Tibial artery (tissue), 4 donors: ENCODE data around the gene CYTL1.
A peak's percentile ranks its signal among the peaks of the same experiment; 100 is the strongest.

Experiments used
- DNase-seq, 2 donors: peaks; one replicate each; pipeline ENCODE4 v3.0.0-alpha.2; 2019
- H3K27ac ChIP-seq, 2 donors: fragments of 200-600 bp; sonication (generic) in 1 of 2; 1 replicate in 1 of 2; 2 replicates in 1 of 2; pipeline ENCODE4 v1.5.1; 2018 to 2019; ENCODE audit warnings: mild to moderate bottlenecking in 1 of 2
- H3K27me3 ChIP-seq, 2 donors: fragments of 200-600 bp; sonication (generic) in 1 of 2; one replicate each; pipeline versions ENCODE4 v1.5.1 to v1.6.0; 2016 to 2019
- H3K36me3 ChIP-seq, 3 donors: fragments of 200-600 bp; sonication (generic) in 2 of 3; one replicate each; pipeline ENCODE4 v1.5.1; 2016 to 2019; ENCODE audit warnings: mild to moderate bottlenecking in 2 of 3
- H3K4me1 ChIP-seq, 4 donors: fragments of 200-600 bp; sonication (generic) in 2 of 4; 1 replicate in 3 of 4; 2 replicates in 1 of 4; pipeline ENCODE4 v1.5.1; 2016 to 2019
- H3K4me3 ChIP-seq, 2 donors: fragments of 200-600 bp; sonication (generic) in 1 of 2; 1 replicate in 1 of 2; 2 replicates in 1 of 2; pipeline ENCODE4 v1.5.1; 2018 to 2019; ENCODE audit warnings: mild to moderate bottlenecking in 2 of 2
- H3K9me3 ChIP-seq, 3 donors: fragments of 200-600 bp; sonication (generic) in 1 of 3; one replicate each; pipeline ENCODE4 v1.5.1; 2016 to 2019
- intact Hi-C: fragments of 100-400 bp; cut with DNase I; formaldehyde crosslinking; loops from one replicate; pipeline ENCODE4 v1.15.0; 2023; ENCODE audit warnings: low total_unique reads
- TF ChIP-seq, protein P1 (sequence below), 2 experiments: fragments of 200-600 bp in 1 of 2; fragments of 450-650 bp in 1 of 2; IDR thresholded peaks; one replicate each; pipeline ENCODE4 v1.5.1; 2017 to 2019; ENCODE audit warnings: antibody characterized with exemption in 2 of 2, mild to moderate bottlenecking in 1 of 2, moderate library complexity in 1 of 2

CYTL1 gene

DNA sequence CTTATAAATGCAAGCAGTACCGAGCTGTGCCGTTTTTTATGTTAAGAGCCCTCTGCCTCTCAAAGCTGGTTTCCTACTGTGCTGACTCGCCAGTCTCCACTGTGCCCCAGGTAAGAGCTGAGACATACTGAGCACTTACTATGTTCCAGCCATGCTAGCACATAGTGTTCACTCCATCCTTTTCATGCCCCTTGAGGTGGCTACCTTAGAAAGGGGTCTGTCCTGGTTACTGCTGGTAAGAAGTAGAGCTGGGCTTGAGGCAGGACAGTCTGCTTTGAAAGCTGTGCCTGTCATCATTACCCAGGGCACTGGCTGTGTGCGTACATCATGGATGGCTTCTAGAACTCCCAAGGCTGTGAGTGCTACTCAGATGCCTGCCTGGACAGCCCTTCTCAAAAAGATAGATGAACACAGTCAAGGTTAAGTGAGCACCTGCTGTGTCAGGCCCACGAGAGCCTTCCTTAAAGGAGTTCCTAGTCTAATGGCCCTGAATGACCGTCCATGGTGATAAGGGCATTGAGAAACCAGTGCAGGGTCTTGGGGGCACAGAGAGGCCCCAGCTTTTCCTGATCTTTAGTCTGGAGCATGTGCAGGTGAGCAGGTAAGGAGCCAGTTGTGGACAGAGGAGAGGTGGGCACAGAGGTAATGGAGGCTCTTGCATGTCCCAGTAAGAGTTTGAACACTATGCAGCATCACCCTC, 33.6 kb upstream of the CYTL1 start:
- no peaks in the 10 kb centered on the region for H3K9me3 ChIP-seq
- DNase-seq, result no peak
- H3K27ac ChIP-seq, result no peak overlapping the region
- H3K4me3 ChIP-seq, result no peak overlapping the region
- intact Hi-C loops, result loop anchor here (10.0 kb wide), 1 partner anchor 762 kb away; no protein-coding TSS in a partner anchor
- H3K27me3 ChIP-seq, result no peaks in the 10 kb centered on the region
- TF ChIP-seq, protein P1, sequence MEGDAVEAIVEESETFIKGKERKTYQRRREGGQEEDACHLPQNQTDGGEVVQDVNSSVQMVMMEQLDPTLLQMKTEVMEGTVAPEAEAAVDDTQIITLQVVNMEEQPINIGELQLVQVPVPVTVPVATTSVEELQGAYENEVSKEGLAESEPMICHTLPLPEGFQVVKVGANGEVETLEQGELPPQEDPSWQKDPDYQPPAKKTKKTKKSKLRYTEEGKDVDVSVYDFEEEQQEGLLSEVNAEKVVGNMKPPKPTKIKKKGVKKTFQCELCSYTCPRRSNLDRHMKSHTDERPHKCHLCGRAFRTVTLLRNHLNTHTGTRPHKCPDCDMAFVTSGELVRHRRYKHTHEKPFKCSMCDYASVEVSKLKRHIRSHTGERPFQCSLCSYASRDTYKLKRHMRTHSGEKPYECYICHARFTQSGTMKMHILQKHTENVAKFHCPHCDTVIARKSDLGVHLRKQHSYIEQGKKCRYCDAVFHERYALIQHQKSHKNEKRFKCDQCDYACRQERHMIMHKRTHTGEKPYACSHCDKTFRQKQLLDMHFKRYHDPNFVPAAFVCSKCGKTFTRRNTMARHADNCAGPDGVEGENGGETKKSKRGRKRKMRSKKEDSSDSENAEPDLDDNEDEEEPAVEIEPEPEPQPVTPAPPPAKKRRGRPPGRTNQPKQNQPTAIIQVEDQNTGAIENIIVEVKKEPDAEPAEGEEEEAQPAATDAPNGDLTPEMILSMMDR (IDR thresholded peaks at IDR 0.05), result no peak
- no peaks in the 10 kb centered on the region for H3K36me3 ChIP-seq
- H3K4me1 ChIP-seq, result peaks cover 0 to 31% (median 20%) of the 10 kb centered on the region in 4 donors

- intact Hi-C loops, result loop anchor here (10.0 kb wide), 1 partner anchor 763 kb away; no protein-coding TSS in a partner anchor
- TF ChIP-seq, protein P1 (IDR thresholded peaks at IDR 0.05), result no peak
- peaks cover 0 to 31% (median 20%) of the 10 kb centered on the region in 4 donors for H3K4me1 ChIP-seq
- peak overlapping the region in 1 of 2 donors; percentile 21 for H3K27ac ChIP-seq
- no peaks in the 10 kb centered on the region for H3K36me3 ChIP-seq
- DNase-seq, result no peak
- H3K9me3 ChIP-seq, result no peaks in the 10 kb centered on the region
- H3K27me3 ChIP-seq, result no peaks in the 10 kb centered on the region
- H3K4me3 ChIP-seq, result peak overlapping the region; percentile 56 to 63
Observed at GRCh38 chr4:5052204-5052702, 33.0 kb upstream of the CYTL1 start.

DNA sequence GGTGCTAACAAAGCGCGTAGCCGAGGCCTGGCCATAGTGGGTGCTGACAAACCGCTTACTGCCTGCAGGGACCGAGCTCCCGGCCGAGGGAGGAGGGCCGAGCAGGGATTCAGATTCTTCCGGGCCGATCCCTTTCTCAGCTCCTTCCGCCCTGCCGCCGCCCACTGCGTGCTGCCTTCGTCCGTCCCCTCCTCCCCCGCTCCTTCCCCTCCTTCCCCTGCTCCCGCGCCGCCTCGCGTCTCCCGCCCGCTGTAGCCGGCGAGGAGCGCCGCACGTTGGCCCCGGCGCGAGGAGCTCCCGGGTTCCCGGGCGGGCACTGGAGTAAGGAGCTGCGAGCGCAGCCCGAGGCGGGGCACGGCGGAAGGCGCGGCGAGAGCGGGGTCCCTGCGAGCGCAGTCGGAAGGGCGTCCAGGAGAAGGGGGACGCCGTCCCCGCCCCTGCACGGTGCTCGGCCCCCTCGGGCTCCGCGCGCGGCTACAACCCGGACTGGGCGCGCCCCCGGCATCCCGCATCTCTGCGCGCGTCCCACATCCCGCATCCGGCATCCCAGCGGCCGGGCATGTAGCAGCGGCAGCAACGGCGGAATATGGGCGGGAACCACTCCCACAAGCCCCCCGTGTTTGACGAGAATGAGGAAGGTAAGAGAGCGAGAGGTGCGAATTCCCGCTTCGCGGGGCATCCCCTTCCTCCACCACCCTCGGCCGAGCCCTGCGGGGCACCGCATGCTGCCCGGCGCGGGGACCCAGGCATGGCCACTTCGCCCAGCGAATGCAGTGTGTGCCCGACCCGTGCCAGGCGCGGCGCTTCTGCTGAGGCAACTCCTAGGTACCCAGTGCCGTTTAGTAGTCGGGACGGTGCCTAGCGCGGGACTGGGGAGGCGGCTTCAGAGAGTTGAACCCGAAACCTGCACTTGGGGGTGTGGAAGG, 32.3 kb upstream of the CYTL1 start, which contains the start of gene STK32B:
Gene STK32B, plus strand, starts transcription at position 203 of the 926 bp plus-strand sequence.
- Histone ChIP-seq H3K27ac (peak within 1 kb of the TSS; percentile 21 to 44), H3K4me1 (peaks cover 0 to 31% (median 20%) of the 10 kb centered on the region in 4 donors), H3K36me3 (no peaks in the 10 kb centered on the region), H3K4me3 (peak within 1 kb of the TSS; percentile 56 to 63), H3K9me3 (no peaks in the 10 kb centered on the region), H3K27me3 (no peaks in the 10 kb centered on the region)
- peak; percentile 62 to 76 for DNase-seq
- intact Hi-C loops, result loop anchor here (10.0 kb wide), 1 partner anchor 763 kb away; no protein-coding TSS in a partner anchor
- TF ChIP-seq, protein P1 (IDR thresholded peaks at IDR 0.05), result no peak

- Histone ChIP-seq H3K4me3 (peak overlapping the region; percentile 56 to 63), H3K36me3 (no peaks in the 10 kb centered on the region), H3K9me3 (no peaks in the 10 kb centered on the region), H3K27ac (peak overlapping the region; percentile 21 to 44), H3K4me1 (peaks cover 0 to 31% (median 20%) of the 10 kb centered on the region in 4 donors), H3K27me3 (no peaks in the 10 kb centered on the region)
- peak; percentile 68 to 77 for DNase-seq
- intact Hi-C loops, result loop anchor here (10.0 kb wide), 1 partner anchor 764 kb away; no protein-coding TSS in a partner anchor
- TF ChIP-seq, protein P1 (IDR thresholded peaks at IDR 0.05), result peak; percentile 58 to 63
Observed at GRCh38 chr4:5050520-5051277, 31.4 kb upstream of the CYTL1 start.

DNA sequence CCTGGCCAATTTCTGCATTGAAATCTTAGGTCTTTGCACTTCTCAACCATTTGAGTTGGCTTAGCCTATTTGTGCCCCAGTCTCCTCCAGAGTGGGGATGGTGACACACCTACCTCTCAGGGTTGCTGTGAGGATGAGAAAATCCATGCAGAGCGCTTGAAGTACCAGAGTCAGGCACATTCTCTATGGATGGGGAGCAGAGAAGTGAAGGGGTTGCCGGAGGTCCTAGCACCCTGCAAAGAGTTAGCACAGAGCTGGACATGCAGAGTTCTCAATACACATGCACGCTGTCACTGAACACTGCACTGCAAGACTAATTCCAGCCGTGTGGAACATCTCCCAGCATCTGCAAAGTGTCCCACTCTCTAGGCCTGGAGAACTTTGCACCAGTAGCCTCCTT, 29.5 kb upstream of the CYTL1 start:
- Histone ChIP-seq H3K4me3 (no peak overlapping the region), H3K27me3 (no peaks in the 10 kb centered on the region), H3K36me3 (no peaks in the 10 kb centered on the region), H3K9me3 (no peaks in the 10 kb centered on the region), H3K4me1 (peaks cover 0 to 31% (median 22%) of the 10 kb centered on the region in 4 donors), H3K27ac (no peak overlapping the region)
- no peak for DNase-seq
- TF ChIP-seq, protein P1 (IDR thresholded peaks at IDR 0.05), result no peak
- intact Hi-C loops, result no loop called here
